DMS79 treated with DMSO at 0.1 percent for 48 hours (cell line): ENCODE data around the gene CADPS2.

Experiments
- DNase-seq: peaks from one replicate; lab custom pipeline; 2025; lab: John Stamatoyannopoulos, UW

Gene CADPS2

GRCh38 chr7:122886357-122887081 lies at the start of gene CADPS2:
TSS of gene CADPS2 (minus strand) at chr7:122886460. CDS start at chr7:122886337, 123 bp downstream.
- DNase-seq, result peak; percentile 26

DNA sequence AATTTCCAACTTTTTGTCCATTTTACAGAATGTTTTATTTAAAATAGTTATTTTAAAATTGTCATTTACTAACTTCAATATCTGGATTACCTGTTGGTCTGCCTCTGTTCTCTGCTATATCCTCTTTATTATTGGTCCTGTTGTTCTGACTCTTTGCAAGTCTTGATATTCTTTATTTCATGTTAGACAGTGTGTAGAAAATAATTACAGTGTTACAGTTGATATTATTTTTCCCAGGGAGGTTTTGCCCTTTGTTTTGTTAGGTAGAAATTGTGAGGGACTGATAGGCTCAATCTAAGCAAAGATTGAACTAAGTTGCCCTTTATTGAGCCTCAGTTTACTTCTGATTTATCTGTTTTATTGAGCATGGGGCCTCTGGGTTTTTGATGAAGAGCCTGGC lies 49.4 kb upstream of the CADPS2 start:
- no peak for DNase-seq

- no peak for DNase-seq
These were observed 33.5 kb upstream of the CADPS2 start for GRCh38 chr7:122919643-122920181.

DNA sequence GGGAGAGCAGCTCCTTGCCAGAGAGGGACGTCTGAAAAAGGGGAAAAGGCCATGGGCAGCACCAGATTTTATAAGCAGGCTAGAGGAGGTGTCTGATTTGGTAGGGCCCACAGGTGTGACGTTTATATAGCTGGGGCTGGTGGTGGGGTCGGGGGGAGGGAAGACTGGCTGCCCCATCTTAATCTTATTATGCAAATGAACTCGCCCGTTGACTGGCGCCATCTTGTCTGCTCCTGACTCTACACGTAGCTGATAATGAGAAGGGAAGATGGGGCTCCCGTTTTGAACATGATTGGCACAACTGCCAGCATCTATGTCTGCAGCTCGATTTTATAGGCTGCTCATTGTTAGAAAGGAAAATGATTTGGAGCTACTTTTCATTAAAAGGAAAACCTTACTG lies 28.6 kb upstream of the CADPS2 start:
- DNase-seq, result no peak

DNA sequence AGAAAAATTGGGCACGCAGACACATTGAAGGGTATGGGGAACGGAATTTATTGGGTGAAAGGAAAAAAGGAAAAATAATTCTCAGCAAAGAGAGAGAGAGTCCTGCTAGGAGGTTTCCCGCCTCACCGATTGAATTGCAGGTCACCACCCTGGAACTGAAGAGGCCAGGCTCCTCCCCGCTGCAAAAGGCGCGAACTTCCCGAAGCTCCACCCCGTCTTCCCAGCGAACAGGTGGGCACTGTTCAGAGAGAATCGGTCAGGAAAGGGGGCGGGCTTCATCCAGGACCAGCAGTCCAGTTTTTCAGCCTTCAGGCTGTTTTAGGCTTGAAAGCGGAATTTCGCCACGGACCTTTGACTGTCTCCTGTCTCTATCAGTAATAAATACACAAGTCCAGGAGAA lies 27.3 kb upstream of the CADPS2 start:
- DNase-seq, result no peak

- no peak for DNase-seq
These were observed 16.7 kb upstream of the CADPS2 start for GRCh38 chr7:122902751-122903495.

- no peak for DNase-seq
These were observed 15.0 kb upstream of the CADPS2 start for GRCh38 chr7:122901250-122901649.

- DNase-seq, result no peak
These were observed 10.2 kb upstream of the CADPS2 start for GRCh38 chr7:122896509-122896908.

DNA sequence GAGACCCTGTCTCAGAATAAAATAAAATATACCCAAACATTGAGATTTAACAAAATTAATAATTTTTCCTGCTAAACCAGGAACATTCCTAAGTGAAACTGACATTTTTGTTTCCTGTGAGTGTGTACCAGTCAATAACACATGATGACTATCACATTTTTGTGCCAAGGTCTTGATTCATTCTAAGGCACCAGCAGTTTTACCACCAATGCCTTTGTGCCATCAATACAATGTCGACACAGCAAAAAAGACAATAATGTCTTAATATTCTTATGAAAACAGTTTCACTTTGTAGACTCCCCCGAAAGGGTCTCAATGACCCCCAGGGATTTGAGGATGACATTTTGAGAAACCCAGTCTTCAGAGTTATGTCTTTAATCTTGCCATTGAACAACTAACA lies 7.2 kb upstream of the CADPS2 start:
- no peak for DNase-seq

GRCh38 chr7:122889116-122889515 lies 2.9 kb upstream of the CADPS2 start:
- no peak for DNase-seq

DNA sequence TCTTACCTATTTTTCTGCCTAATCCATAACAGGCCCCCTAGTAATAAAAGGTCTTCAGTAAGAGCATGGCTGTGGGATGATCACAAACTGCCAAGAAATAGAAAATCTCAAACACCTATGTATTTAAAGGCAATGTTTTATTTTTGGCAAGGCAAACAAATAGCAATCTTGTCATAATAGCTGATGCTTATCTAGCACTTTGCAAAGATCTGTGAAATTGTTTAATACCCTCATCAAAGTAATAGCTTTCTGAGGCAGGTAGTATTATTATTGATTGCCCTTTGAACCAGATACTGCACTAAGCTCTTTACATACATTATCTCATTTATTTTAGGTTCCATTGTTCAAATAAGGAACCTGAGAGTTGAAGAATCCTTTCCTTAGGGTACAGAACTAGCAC lies 1.6 kb upstream of the CADPS2 start:
- no peak for DNase-seq

DNA sequence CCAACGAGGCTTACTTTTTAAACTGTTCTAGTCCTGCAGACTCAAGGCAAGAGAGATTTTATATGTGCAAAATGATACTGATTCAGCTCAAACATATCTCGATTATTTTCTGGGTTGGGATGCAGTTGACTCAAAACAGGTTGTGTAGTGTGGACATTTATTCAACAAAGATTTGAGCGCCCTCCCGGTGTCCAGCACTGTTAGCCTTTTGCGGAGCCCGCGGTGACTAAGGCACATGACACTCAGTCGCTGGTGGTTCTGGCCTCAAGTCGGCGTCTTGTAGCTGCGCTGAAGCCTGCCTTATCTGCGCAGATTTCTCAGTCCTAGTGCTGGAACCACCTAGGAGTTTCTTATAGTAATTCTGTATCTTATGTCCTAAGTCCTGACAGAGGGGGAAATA lies 938 bp upstream of the CADPS2 start:
- no peak for DNase-seq

GRCh38 chr7:122885583-122886356 lies 490 bp downstream of the CADPS2 start:
- DNase-seq, result peak; percentile 5

DNA sequence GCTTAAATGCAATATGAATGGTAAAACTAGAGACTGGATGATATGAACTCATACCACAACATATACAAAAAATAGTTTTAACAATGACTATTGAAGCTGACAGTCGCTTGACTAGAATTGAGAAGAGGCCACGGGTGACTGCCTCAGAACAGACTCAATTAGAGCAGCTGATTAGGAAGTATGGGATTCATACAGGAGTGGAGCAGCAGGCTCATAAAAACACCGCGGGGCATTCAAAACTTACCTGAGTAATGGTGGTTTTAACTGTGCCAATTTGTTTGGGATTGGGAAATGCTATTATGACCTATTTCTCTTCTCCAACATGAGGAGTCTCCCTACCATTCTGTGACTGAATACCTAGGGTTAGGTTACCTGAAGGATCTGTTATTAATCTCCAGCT lies 2.1 kb downstream of the CADPS2 start:
- no peak for DNase-seq

- DNase-seq, result no peak
These were observed 3.1 kb downstream of the CADPS2 start for GRCh38 chr7:122883049-122883680.

- DNase-seq, result no peak
These were observed 4.9 kb downstream of the CADPS2 start for GRCh38 chr7:122881324-122881723.

GRCh38 chr7:122869260-122869659 lies 17.0 kb downstream of the CADPS2 start:
- DNase-seq, result no peak

- DNase-seq, result no peak
These were observed 18.7 kb downstream of the CADPS2 start for GRCh38 chr7:122867471-122867980.

GRCh38 chr7:122864838-122865237 lies 21.4 kb downstream of the CADPS2 start:
- no peak for DNase-seq

- no peak for DNase-seq
These were observed 22.2 kb downstream of the CADPS2 start for GRCh38 chr7:122864016-122864415.

- no peak for DNase-seq
These were observed 27.9 kb downstream of the CADPS2 start for GRCh38 chr7:122858320-122858719.

- no peak for DNase-seq
These were observed 35.7 kb downstream of the CADPS2 start for GRCh38 chr7:122850528-122850927.
